ENCODE data around the gene CTXN3. TPM values are rescaled to one million over a fixed set of nuclear protein-coding genes. Genes with fewer than 3 reads are reported as not detected.

Gene CTXN3
- not detected in 2 replicates for total RNA-seq

- TF ChIP-seq CTCF (IDR thresholded peaks at IDR 0.05; ENCODE audit: insufficient read depth, low read length, severe bottlenecking) = no peak
- no peak within 1 kb of the TSS for H3K4me3 ChIP-seq (ENCODE audit: low read depth, low read length)
- FAIRE-seq (no peak), DNase-seq (ENCODE audit: low read depth) (peak; percentile 75)
- no peaks in the 10 kb centered on the region for H3K27me3 ChIP-seq (ENCODE audit: control insufficient read depth, insufficient read depth, low read length)
- H3K36me3 ChIP-seq (ENCODE audit: control insufficient read depth, insufficient read depth, low read length) = no peaks in the 10 kb centered on the region
These were observed at the start of gene CTXN3 for GRCh38 chr5:127649018-127649439. Gene CTXN3, plus strand, starts transcription at chr5:127649082. Its CDS starts 8,440 bp downstream, at chr5:127657522.

- TF ChIP-seq CTCF (IDR thresholded peaks at IDR 0.05; ENCODE audit: insufficient read depth, low read length, severe bottlenecking) = no peak
- H3K36me3 ChIP-seq (ENCODE audit: control insufficient read depth, insufficient read depth, low read length) = no peaks in the 10 kb centered on the region
- peak; percentile 81 for FAIRE-seq
- H3K4me3 ChIP-seq (ENCODE audit: low read depth, low read length) = no peak overlapping the region
- DNase-seq (ENCODE audit: low read depth) = no peak
- H3K27me3 ChIP-seq (ENCODE audit: control insufficient read depth, insufficient read depth, low read length) = peaks cover 2% of the 10 kb centered on the region
These were observed 49.6 kb upstream of the CTXN3 start for GRCh38 chr5:127599320-127599719.

- FAIRE-seq = no peak
These were observed 49.0 kb upstream of the CTXN3 start for GRCh38 chr5:127599847-127600246.

GRCh38 chr5:127601111-127601510 is 47.8 kb upstream of the CTXN3 start:
- FAIRE-seq = no peak
- peaks cover 2% of the 10 kb centered on the region for H3K27me3 ChIP-seq (ENCODE audit: control insufficient read depth, insufficient read depth, low read length)
- DNase-seq (ENCODE audit: low read depth) = no peak
- no peaks in the 10 kb centered on the region for H3K36me3 ChIP-seq (ENCODE audit: control insufficient read depth, insufficient read depth, low read length)
- no peak for TF ChIP-seq CTCF (IDR thresholded peaks at IDR 0.05; ENCODE audit: insufficient read depth, low read length, severe bottlenecking)
- no peak overlapping the region for H3K4me3 ChIP-seq (ENCODE audit: low read depth, low read length)

More at GRCh38 chr5:127599847-127600246, 49.0 kb upstream of the CTXN3 start:
- H3K36me3 ChIP-seq (ENCODE audit: control insufficient read depth, insufficient read depth, low read length) = no peaks in the 10 kb centered on the region
- DNase-seq (ENCODE audit: low read depth) = no peak
- H3K27me3 ChIP-seq (ENCODE audit: control insufficient read depth, insufficient read depth, low read length) = peaks cover 2% of the 10 kb centered on the region
- no peak overlapping the region for H3K4me3 ChIP-seq (ENCODE audit: low read depth, low read length)
- TF ChIP-seq CTCF (IDR thresholded peaks at IDR 0.05; ENCODE audit: insufficient read depth, low read length, severe bottlenecking) = no peak

- TF ChIP-seq CTCF (IDR thresholded peaks at IDR 0.05; ENCODE audit: insufficient read depth, low read length, severe bottlenecking) = no peak
- peaks cover 2% of the 10 kb centered on the region for H3K27me3 ChIP-seq (ENCODE audit: control insufficient read depth, insufficient read depth, low read length)
- FAIRE-seq (no peak), DNase-seq (ENCODE audit: low read depth) (no peak)
- H3K36me3 ChIP-seq (ENCODE audit: control insufficient read depth, insufficient read depth, low read length) = no peaks in the 10 kb centered on the region
- H3K4me3 ChIP-seq (ENCODE audit: low read depth, low read length) = no peak overlapping the region
These were observed 47.3 kb upstream of the CTXN3 start for GRCh38 chr5:127601601-127602000.

GRCh38 chr5:127602481-127602880 is 46.4 kb upstream of the CTXN3 start:
- Histone ChIP-seq H3K36me3 (ENCODE audit: control insufficient read depth, insufficient read depth, low read length) (no peaks in the 10 kb centered on the region), H3K27me3 (ENCODE audit: control insufficient read depth, insufficient read depth, low read length) (peaks cover 2% of the 10 kb centered on the region), H3K4me3 (ENCODE audit: low read depth, low read length) (no peak overlapping the region)
- TF ChIP-seq CTCF (IDR thresholded peaks at IDR 0.05; ENCODE audit: insufficient read depth, low read length, severe bottlenecking) = no peak
- no peak for DNase-seq (ENCODE audit: low read depth)
- FAIRE-seq = peak; percentile 60

Data from bronchial epithelial cell (primary cell).